Mucosa of descending colon (tissue), 3 donors: Measurements from ENCODE around the gene CLIC3. TPM values are rescaled to one million over a fixed set of nuclear protein-coding genes. Genes with fewer than 3 reads are reported as not detected.
"Not testable (repeated sequence)": the region's sequence is repeated elsewhere in the genome, so short reads cannot be mapped to it uniquely, and the experiment has no call there.

ENCODE experiments used
- ATAC-seq: fragments of 200-7000 bp; cut with Tn5 transposase; one replicate; pipeline ENCODE4 v1.9.1; 2020; ENCODE audit warnings: mild to moderate bottlenecking, moderate library complexity
- DNase-seq, 3 donors: peaks; one replicate each; pipeline ENCODE4 v3.0.0-alpha.2; 2020
- H3K36me3 ChIP-seq: fragments of 200-600 bp; one replicate; pipeline ENCODE4 v1.8.0; 2021; ENCODE audit warnings: low read depth, mild to moderate bottlenecking
- H3K4me1 ChIP-seq: fragments of 200-600 bp; one replicate; pipeline ENCODE4 v1.8.0; 2021; ENCODE audit warnings: low read depth, mild to moderate bottlenecking
- H3K4me3 ChIP-seq: fragments of 200-600 bp; one replicate; pipeline ENCODE4 v1.8.0; 2021; ENCODE audit warnings: mild to moderate bottlenecking
- H3K9me3 ChIP-seq: fragments of 200-600 bp; one replicate; pipeline ENCODE4 v1.8.0; 2021; ENCODE audit warnings: mild to moderate bottlenecking
- intact Hi-C, 2 donors: fragments of 100-400 bp; cut with DNase I in 1 of 2; cut with micrococcal nuclease in 1 of 2; formaldehyde crosslinking; loops; one replicate each; pipeline versions ENCODE4 v1.11.0 to v1.11.1; 2022; cut with DNase I, micrococcal nuclease
- total RNA-seq, 3 donors: library from RNA; stranded (reverse); fragmentation: NEBNext Ultra II Directional in 2 of 3; extraction: Animal tissue kit (Norgen Biotek cat#: 25700) in 2 of 3; gene quantifications; one replicate each; pipeline versions ENCODE4 v1.2.1 to v1.2.4, GENCODE V29; 2021 to 2023
- TF ChIP-seq, protein P1 (sequence below): fragments of 200-600 bp; IDR thresholded peaks from one replicate; pipeline ENCODE4 v1.8.0; 2022; ENCODE audit warnings: antibody characterized with exemption, mild to moderate bottlenecking
- donor health status: DM: no; HTN: no; CAD: no; lungs with moderate emphysema.
- donor health status: DM: no; HTN: no; CAD: no.
- donor health status: DM: no; HTN: yes; CAD: no.

The CLIC3 gene
- total RNA-seq, 3 donors from 2014 or later = 0.82 to 1.9 (median 0.99) TPM

DNA sequence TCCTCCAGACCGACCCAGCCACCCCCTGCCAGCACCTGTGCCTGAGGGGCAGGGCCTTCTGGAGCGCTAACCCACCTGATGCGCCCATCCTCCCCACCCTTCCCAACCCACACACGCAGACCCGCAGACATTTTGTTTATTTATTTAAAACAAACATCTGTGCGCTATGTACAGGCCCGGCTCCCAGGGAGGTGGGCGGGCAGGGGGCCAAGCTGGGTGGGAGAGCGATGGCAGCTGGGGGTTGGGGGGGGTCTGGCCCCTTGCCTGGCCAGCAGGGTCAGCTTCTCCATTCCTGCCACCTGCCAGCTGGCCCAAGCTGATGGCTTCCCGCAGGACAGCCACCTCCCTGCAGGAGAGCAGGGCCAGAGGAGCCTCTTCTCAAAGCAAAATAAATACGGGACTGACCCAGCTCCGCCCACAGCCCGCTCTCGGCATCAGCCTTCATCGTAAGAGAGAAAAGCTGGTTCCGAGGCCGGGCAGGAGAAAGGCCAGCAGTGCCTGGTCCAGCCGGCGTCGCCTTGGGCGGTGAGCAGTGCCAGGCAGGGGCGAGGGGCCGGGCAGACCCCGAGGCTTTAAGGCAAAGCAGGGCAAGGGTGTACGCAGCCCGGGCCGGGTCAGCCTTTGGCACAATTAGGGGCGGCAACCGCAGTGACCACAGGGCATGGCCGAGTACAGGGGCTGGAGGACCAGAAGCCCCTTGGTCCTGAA lies 10.9 kb upstream of the CLIC3 start:
- ATAC-seq (peak; percentile 23), DNase-seq (no peak)
- no peaks in the 10 kb centered on the region for H3K4me1 ChIP-seq
- intact Hi-C loops = no loop called here
- no peak overlapping the region for H3K4me3 ChIP-seq
- H3K9me3 ChIP-seq = peaks cover 5% of the 10 kb centered on the region
- TF ChIP-seq, protein P1, sequence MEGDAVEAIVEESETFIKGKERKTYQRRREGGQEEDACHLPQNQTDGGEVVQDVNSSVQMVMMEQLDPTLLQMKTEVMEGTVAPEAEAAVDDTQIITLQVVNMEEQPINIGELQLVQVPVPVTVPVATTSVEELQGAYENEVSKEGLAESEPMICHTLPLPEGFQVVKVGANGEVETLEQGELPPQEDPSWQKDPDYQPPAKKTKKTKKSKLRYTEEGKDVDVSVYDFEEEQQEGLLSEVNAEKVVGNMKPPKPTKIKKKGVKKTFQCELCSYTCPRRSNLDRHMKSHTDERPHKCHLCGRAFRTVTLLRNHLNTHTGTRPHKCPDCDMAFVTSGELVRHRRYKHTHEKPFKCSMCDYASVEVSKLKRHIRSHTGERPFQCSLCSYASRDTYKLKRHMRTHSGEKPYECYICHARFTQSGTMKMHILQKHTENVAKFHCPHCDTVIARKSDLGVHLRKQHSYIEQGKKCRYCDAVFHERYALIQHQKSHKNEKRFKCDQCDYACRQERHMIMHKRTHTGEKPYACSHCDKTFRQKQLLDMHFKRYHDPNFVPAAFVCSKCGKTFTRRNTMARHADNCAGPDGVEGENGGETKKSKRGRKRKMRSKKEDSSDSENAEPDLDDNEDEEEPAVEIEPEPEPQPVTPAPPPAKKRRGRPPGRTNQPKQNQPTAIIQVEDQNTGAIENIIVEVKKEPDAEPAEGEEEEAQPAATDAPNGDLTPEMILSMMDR = no peak
- H3K36me3 ChIP-seq = no peaks in the 10 kb centered on the region

GRCh38 chr9:137006116-137007003 lies 10.0 kb upstream of the CLIC3 start:
- no peaks in the 10 kb centered on the region for H3K36me3 ChIP-seq
- ATAC-seq (no peak), DNase-seq (no peak)
- H3K4me3 ChIP-seq = no peak overlapping the region
- intact Hi-C loops = no loop called here
- peaks cover 5% of the 10 kb centered on the region for H3K9me3 ChIP-seq
- no peaks in the 10 kb centered on the region for H3K4me1 ChIP-seq
- TF ChIP-seq, protein P1 = no peak

GRCh38 chr9:137004285-137004684 lies 7.9 kb upstream of the CLIC3 start:
- peak in 1 of 3 donors; percentile 60 for DNase-seq
- H3K4me1 ChIP-seq, H3K36me3 ChIP-seq, H3K4me3 ChIP-seq, intact Hi-C loops, ATAC-seq, H3K9me3 ChIP-seq: not testable (repeated sequence)

DNA sequence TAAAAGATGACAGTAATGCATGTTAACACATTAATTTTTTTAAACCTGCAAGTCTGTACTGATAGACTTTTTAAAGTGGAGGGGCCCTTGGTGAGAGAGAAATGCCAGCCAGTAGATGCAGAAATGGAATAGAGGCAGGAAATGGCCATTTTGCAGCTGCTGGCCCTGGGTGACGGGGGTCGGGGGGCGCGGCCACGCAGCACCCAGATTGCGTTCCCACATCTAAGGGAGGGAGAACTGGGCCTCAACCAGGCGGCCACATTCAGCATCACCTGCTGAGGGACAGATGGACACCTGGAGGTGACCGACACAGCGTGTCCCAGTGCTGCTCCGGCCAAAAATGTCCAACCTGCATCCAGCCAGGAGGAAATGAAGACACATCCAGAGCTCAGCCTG lies 6.3 kb upstream of the CLIC3 start:
- H3K4me3 ChIP-seq = no peak overlapping the region
- peaks cover 2% of the 10 kb centered on the region for H3K4me1 ChIP-seq
- DNase-seq (no peak), ATAC-seq (no peak)
- intact Hi-C loops = no loop called here
- TF ChIP-seq, protein P1 = no peak
- H3K9me3 ChIP-seq = peaks cover 5% of the 10 kb centered on the region
- no peaks in the 10 kb centered on the region for H3K36me3 ChIP-seq

- intact Hi-C loops = no loop called here
- H3K4me1 ChIP-seq = peaks cover 5% of the 10 kb centered on the region
- no peak overlapping the region for H3K4me3 ChIP-seq
- DNase-seq = no peak
- ATAC-seq = no peak
- H3K36me3 ChIP-seq = no peaks in the 10 kb centered on the region
- TF ChIP-seq, protein P1 = no peak
- peaks cover 5% of the 10 kb centered on the region for H3K9me3 ChIP-seq
Observed at GRCh38 chr9:137001857-137002645, 5.7 kb upstream of the CLIC3 start.
